HG03520 (cell line): ENCODE measurements around the gene MAP6.

Source experiments
- ATAC-seq: cut with Tn5 transposase; IDR thresholded peaks from one replicate; pipeline ENCODE4 v1.9.1; 2021; ENCODE audit warnings: mild to moderate bottlenecking, moderate library complexity; ENCODE audit not compliant: unreplicated experiment

The MAP6 gene

GRCh38 chr11:75554258-75555022, 114.4 kb downstream of the MAP6 start:
- no peak for ATAC-seq

GRCh38 chr11:75553889-75554257, 115.0 kb downstream of the MAP6 start:
- ATAC-seq = no peak

- no peak for ATAC-seq
Observed at GRCh38 chr11:75553182-75553581, 115.7 kb downstream of the MAP6 start.

GRCh38 chr11:75549370-75549958, 119.4 kb downstream of the MAP6 start:
- no peak for ATAC-seq

GRCh38 chr11:75548595-75549272, 120.1 kb downstream of the MAP6 start:
- ATAC-seq = no peak

- ATAC-seq = no peak
Observed at GRCh38 chr11:75547617-75548058, 121.2 kb downstream of the MAP6 start.

GRCh38 chr11:75547177-75547576, 121.7 kb downstream of the MAP6 start:
- no peak for ATAC-seq

- ATAC-seq = no peak
Observed at GRCh38 chr11:75543806-75544205, 125.0 kb downstream of the MAP6 start.

- no peak for ATAC-seq
Observed at GRCh38 chr11:75542088-75542438, 126.8 kb downstream of the MAP6 start.

- no peak for ATAC-seq
Observed at GRCh38 chr11:75541193-75542087, 127.4 kb downstream of the MAP6 start.

- no peak for ATAC-seq
Observed at GRCh38 chr11:75539459-75540334, 129.1 kb downstream of the MAP6 start.

- ATAC-seq = no peak
Observed at GRCh38 chr11:75538150-75538942, 130.5 kb downstream of the MAP6 start.

GRCh38 chr11:75537740-75538139, 131.1 kb downstream of the MAP6 start:
- ATAC-seq = no peak
